C4-2B (cell line): ENCODE measurements around the gene LMO2.

Experiments used
- ZFX ChIP-seq: fragments of 450-650 bp; IDR thresholded peaks from 2 replicates; pipeline ENCODE4 v1.6.1; 2017
- TF ChIP-seq, protein P1 (sequence below): fragments of 450-650 bp; conservative IDR thresholded peaks from 2 replicates; pipeline ENCODE4 v1.5.1; 2017; ENCODE audit warnings: mild to moderate bottlenecking

GRCh38 chr11:33924341-33924740 lies 32.5 kb upstream of the LMO2 start:
- TF ChIP-seq, protein P1, sequence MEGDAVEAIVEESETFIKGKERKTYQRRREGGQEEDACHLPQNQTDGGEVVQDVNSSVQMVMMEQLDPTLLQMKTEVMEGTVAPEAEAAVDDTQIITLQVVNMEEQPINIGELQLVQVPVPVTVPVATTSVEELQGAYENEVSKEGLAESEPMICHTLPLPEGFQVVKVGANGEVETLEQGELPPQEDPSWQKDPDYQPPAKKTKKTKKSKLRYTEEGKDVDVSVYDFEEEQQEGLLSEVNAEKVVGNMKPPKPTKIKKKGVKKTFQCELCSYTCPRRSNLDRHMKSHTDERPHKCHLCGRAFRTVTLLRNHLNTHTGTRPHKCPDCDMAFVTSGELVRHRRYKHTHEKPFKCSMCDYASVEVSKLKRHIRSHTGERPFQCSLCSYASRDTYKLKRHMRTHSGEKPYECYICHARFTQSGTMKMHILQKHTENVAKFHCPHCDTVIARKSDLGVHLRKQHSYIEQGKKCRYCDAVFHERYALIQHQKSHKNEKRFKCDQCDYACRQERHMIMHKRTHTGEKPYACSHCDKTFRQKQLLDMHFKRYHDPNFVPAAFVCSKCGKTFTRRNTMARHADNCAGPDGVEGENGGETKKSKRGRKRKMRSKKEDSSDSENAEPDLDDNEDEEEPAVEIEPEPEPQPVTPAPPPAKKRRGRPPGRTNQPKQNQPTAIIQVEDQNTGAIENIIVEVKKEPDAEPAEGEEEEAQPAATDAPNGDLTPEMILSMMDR, result no peak
- no peak for TF ChIP-seq ZFX
